ENCODE data around the gene CDKN2AIP. TPM values are rescaled to one million over a fixed set of nuclear protein-coding genes. Genes with fewer than 3 reads are reported as not detected.

Gene CDKN2AIP
- total RNA-seq, 4 donors from 2014 or later: 14.0 to 25.6 (median 17.2) TPM

- no peak overlapping the region for H3K27ac ChIP-seq
- WGBS: 88% methylated on average over 8 of the region's 8 CpGs
- H3K4me3 ChIP-seq: peak overlapping the region; percentile 35
- DNase-seq (ENCODE audit: low spot score in 2 of 2): peak in 1 of 2 donors; percentile 38
- TF ChIP-seq CTCF (IDR thresholded peaks at IDR 0.05): no peak
- no peak for TF ChIP-seq POLR2AphosphoS5 (IDR thresholded peaks at IDR 0.05)
- no peak for TF ChIP-seq EP300 (IDR thresholded peaks at IDR 0.05)
- no peak for TF ChIP-seq POLR2A (IDR thresholded peaks at IDR 0.05)
- H3K9me3 ChIP-seq: no peaks in the 10 kb centered on the region
- H3K36me3 ChIP-seq: no peaks in the 10 kb centered on the region
- no peaks in the 10 kb centered on the region for H3K27me3 ChIP-seq
- peaks cover 5% of the 10 kb centered on the region for H3K4me1 ChIP-seq
Observed at GRCh38 chr4:183407635-183408464, 36.6 kb upstream of the CDKN2AIP start.

- DNase-seq (ENCODE audit: low spot score in 2 of 2): peak in 1 of 2 donors; percentile 25
- no peak overlapping the region for H3K4me3 ChIP-seq
- 62% methylated on average over 7 of the region's 8 CpGs for WGBS
- no peaks in the 10 kb centered on the region for H3K9me3 ChIP-seq
- peaks cover 5% of the 10 kb centered on the region for H3K4me1 ChIP-seq
- no peaks in the 10 kb centered on the region for H3K27me3 ChIP-seq
- no peaks in the 10 kb centered on the region for H3K36me3 ChIP-seq
- TF ChIP-seq POLR2A (IDR thresholded peaks at IDR 0.05) (no peak), EP300 (IDR thresholded peaks at IDR 0.05) (no peak), POLR2AphosphoS5 (IDR thresholded peaks at IDR 0.05) (no peak), CTCF (IDR thresholded peaks at IDR 0.05) (no peak)
- H3K27ac ChIP-seq: no peak overlapping the region
Observed at GRCh38 chr4:183408796-183409195, 35.6 kb upstream of the CDKN2AIP start.

GRCh38 chr4:183409483-183409882 is 35.0 kb upstream of the CDKN2AIP start:
- Histone ChIP-seq H3K36me3 (no peaks in the 10 kb centered on the region), H3K4me1 (peaks cover 5% of the 10 kb centered on the region), H3K9me3 (no peaks in the 10 kb centered on the region), H3K4me3 (no peak overlapping the region), H3K27ac (no peak overlapping the region), H3K27me3 (no peaks in the 10 kb centered on the region)
- 100% methylated on average over 3 of the region's 4 CpGs for WGBS
- TF ChIP-seq POLR2A (IDR thresholded peaks at IDR 0.05) (no peak), EP300 (IDR thresholded peaks at IDR 0.05) (no peak), POLR2AphosphoS5 (IDR thresholded peaks at IDR 0.05) (no peak)
- DNase-seq (ENCODE audit: low spot score in 2 of 2): no peak

- H3K9me3 ChIP-seq: no peaks in the 10 kb centered on the region
- H3K36me3 ChIP-seq: no peaks in the 10 kb centered on the region
- H3K27me3 ChIP-seq: no peaks in the 10 kb centered on the region
- no peak overlapping the region for H3K4me3 ChIP-seq
- DNase-seq (ENCODE audit: low spot score in 2 of 2): no peak
- H3K27ac ChIP-seq: no peak overlapping the region
- peaks cover 5% of the 10 kb centered on the region for H3K4me1 ChIP-seq
- WGBS: 83% methylated on average over 9 of the region's 9 CpGs
- TF ChIP-seq CTCF (IDR thresholded peaks at IDR 0.05) (no peak), POLR2A (IDR thresholded peaks at IDR 0.05) (no peak), EP300 (IDR thresholded peaks at IDR 0.05) (no peak)
Observed at GRCh38 chr4:183409934-183410333, 34.5 kb upstream of the CDKN2AIP start.

- no peak for DNase-seq (ENCODE audit: low spot score in 2 of 2)
- no peaks in the 10 kb centered on the region for H3K36me3 ChIP-seq
- H3K4me3 ChIP-seq: no peak overlapping the region
- no peaks in the 10 kb centered on the region for H3K27me3 ChIP-seq
- H3K9me3 ChIP-seq: no peaks in the 10 kb centered on the region
- TF ChIP-seq EP300 (IDR thresholded peaks at IDR 0.05) (no peak), POLR2AphosphoS5 (IDR thresholded peaks at IDR 0.05) (no peak), CTCF (IDR thresholded peaks at IDR 0.05) (no peak), POLR2A (IDR thresholded peaks at IDR 0.05) (no peak)
- WGBS: 71% methylated on average over 11 of the region's 11 CpGs
- H3K4me1 ChIP-seq: peaks cover 5% of the 10 kb centered on the region
- H3K27ac ChIP-seq: no peak overlapping the region
Observed at GRCh38 chr4:183411291-183411861, 33.1 kb upstream of the CDKN2AIP start.
